ES-I3 (cell line): ENCODE results near the gene CCL2.
"Not testable (repeated sequence)": the region's sequence is repeated elsewhere in the genome, so short reads cannot be mapped to it uniquely, and the experiment has no call there.

Experiments
- H3K36me3 ChIP-seq: 2 replicates; pipeline ENCODE4 v1.6.1; 2013; ENCODE audit warnings: mild to moderate bottlenecking, low read length, control low read depth, moderate library complexity; ENCODE audit not compliant: insufficient read depth
- H3K4me1 ChIP-seq: 2 replicates; pipeline ENCODE4 v1.6.1; 2013; ENCODE audit warnings: mild to moderate bottlenecking, control low read depth, low read length; ENCODE audit not compliant: insufficient read depth
- H3K9ac ChIP-seq: 2 replicates; pipeline ENCODE4 v1.6.1; 2013; ENCODE audit warnings: low read depth, mild to moderate bottlenecking, low read length, moderate library complexity
- H3K9me3 ChIP-seq: 2 replicates; pipeline ENCODE4 v1.6.1; 2013; ENCODE audit warnings: mild to moderate bottlenecking, low read length, moderate library complexity; ENCODE audit not compliant: control insufficient read depth, insufficient read depth

Gene CCL2

DNA sequence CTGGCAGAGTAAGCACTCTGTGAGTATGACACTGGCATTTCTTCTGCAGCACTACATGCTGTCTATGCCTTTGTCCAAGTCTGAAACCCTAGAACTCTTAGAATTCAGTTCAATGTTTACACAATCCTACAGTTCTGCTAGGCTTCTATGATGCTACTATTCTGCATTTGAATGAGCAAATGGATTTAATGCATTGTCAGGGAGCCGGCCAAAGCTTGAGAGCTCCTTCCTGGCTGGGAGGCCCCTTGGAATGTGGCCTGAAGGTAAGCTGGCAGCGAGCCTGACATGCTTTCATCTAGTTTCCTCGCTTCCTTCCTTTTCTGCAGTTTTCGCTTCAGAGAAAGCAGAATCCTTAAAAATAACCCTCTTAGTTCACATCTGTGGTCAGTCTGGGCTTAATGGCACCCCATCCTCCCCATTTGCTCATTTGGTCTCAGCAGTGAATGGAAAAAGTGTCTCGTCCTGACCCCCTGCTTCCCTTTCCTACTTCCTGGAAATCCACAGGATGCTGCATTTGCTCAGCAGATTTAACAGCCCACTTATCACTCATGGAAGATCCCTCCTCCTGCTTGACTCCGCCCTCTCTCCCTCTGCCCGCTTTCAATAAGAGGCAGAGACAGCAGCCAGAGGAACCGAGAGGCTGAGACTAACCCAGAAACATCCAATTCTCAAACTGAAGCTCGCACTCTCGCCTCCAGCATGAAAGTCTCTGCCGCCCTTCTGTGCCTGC is at the start of gene CCL2:
Gene CCL2, plus strand, starts transcription at position 635 of the 730 bp plus-strand sequence. Its CDS starts 65 bp downstream, at position 700.
- H3K36me3 ChIP-seq = no peaks in the 10 kb centered on the region
- H3K9ac ChIP-seq = peak within 1 kb of the TSS; percentile 44
- no peaks in the 10 kb centered on the region for H3K9me3 ChIP-seq
- peaks cover 18% of the 10 kb centered on the region for H3K4me1 ChIP-seq

DNA sequence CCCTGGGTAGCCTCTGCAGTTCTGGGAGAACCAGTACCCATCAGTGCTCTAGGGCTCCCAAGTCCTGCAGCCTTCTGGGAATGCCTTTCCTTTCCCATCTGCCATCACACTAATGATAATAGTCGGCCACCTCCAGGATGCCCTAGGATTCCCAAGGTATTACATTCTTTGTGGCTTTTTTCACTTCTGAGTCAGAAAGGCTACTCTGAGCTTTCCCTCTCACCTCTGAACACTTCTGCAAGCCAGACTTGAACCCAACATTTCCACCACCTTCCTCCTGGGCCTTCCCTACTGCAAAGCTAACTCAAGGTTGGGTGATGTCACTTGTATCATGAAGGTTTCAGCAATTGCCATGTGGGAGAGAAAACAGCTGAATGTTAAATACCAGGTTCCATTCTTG is 49.7 kb upstream of the CCL2 start:
- Histone ChIP-seq H3K4me1 (no peaks in the 10 kb centered on the region), H3K9me3 (no peaks in the 10 kb centered on the region), H3K36me3 (no peaks in the 10 kb centered on the region), H3K9ac (no peak overlapping the region)

DNA sequence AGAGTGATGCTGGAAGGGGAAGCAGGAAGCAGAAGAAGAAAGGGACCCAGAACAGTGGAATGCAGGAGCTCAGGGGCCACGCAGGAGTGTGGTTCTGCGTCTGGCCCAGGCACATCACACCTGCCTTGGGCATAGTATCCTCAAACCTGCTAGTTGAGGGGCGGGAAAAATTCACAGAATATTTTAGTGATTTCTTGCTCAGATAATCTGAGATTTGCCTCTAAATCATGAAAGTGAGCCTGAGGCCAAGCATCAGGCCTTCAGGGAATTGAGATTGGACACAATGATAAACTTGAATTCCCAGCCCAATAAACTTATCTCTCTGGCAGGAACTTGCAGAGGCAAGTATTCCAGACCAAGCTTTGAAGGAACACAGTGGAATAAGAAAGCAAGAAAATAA is 48.5 kb upstream of the CCL2 start:
- no peaks in the 10 kb centered on the region for H3K36me3 ChIP-seq
- no peak overlapping the region for H3K9ac ChIP-seq
- no peaks in the 10 kb centered on the region for H3K4me1 ChIP-seq
- no peaks in the 10 kb centered on the region for H3K9me3 ChIP-seq

DNA sequence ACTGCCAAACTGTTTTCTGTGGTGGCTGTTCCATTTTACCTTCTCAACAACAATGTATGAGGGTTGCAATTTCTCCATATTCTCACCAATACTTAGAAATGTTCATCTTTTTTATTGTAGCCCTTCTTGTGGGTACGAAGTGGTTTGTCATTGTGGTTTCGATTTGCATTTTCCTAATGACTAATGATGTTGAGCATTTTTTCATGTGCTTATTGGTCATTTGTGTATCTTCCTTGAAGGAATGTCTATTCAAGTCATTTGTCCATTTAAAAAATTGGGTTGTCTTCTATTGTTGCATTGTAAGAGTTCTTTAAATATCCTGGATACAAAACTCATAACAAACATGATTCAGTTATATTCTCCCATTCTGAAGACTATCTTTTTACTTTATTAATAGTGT is 47.5 kb upstream of the CCL2 start:
- Histone ChIP-seq H3K36me3 (no peaks in the 10 kb centered on the region), H3K9ac (no peak overlapping the region), H3K9me3 (no peaks in the 10 kb centered on the region), H3K4me1 (no peaks in the 10 kb centered on the region)

DNA sequence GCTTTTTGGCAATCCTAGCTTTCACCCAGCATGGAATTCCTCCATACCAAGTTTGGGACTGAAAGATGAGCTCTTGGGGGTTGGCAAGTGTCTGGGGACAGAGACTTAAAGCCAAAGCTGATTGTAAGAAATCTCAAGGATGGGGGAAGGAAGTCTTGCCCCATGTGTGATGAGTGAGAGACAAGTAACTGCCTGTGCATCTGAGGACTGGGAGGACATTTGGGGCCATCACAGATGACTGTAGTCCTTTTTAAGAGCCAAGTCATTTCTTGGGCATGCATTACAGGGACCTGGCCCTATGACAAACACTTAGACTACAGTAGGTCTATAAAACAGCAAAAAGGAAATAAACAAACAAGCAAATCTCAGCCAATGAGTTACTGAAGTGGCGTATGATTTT is 36.3 kb upstream of the CCL2 start:
- no peaks in the 10 kb centered on the region for H3K36me3 ChIP-seq
- no peaks in the 10 kb centered on the region for H3K4me1 ChIP-seq
- H3K9ac ChIP-seq = no peak overlapping the region
- H3K9me3 ChIP-seq = no peaks in the 10 kb centered on the region

DNA sequence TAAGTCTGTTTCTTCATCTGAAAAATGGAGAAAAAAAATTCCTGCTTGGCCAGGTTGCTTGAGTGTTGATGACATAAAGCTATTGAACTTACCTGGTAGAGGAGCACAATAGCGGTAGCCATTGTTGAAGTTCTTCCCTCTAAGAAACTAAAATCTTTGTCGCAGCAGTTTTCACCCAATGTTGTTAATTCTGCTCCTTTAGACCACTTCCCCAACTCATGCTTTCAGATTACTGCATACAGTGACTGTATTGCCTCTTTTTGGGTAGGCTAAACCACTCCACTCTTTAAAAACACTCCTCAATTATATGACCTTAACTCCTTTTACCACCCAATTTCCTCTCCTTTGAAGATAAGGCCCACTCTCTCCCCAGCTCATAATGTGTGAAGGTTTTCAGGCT is 35.7 kb upstream of the CCL2 start:
- H3K9ac ChIP-seq = no peak overlapping the region
- no peaks in the 10 kb centered on the region for H3K9me3 ChIP-seq
- H3K36me3 ChIP-seq = no peaks in the 10 kb centered on the region
- H3K4me1 ChIP-seq = no peaks in the 10 kb centered on the region

DNA sequence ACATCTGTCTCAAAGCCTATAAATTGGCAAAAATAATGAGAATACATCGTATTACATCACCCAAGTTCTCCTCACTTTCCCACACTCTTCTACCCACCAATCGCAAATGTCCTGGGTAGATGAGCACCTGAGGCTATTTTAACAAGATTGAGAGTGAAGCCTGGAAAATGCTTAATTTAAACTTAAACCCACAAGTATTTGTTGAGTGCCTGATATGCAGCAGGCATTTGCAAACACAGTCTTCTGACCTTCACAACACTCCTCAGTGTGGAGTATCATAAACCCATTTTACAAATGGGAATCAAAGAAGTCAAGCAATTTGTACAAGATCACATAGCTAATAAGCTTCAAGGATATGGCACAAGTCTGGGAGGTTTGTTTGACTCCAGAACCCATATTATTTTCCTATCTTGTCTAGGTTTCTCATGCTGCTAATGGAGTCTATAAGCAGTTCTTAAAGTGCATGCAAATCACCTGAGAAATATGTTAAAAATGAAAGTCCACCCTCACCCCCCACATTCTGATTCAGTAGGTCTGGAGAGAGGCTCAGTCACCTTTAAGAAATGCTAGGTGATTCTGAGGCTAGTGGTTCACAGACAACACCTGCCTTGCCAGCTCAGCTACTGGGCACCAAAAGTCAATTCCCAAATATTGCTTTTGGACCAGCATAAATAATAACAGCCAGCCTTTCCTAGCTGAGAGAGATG is 34.9 kb upstream of the CCL2 start:
- Histone ChIP-seq H3K9ac (no peak overlapping the region), H3K36me3 (no peaks in the 10 kb centered on the region), H3K9me3 (no peaks in the 10 kb centered on the region), H3K4me1 (no peaks in the 10 kb centered on the region)

DNA sequence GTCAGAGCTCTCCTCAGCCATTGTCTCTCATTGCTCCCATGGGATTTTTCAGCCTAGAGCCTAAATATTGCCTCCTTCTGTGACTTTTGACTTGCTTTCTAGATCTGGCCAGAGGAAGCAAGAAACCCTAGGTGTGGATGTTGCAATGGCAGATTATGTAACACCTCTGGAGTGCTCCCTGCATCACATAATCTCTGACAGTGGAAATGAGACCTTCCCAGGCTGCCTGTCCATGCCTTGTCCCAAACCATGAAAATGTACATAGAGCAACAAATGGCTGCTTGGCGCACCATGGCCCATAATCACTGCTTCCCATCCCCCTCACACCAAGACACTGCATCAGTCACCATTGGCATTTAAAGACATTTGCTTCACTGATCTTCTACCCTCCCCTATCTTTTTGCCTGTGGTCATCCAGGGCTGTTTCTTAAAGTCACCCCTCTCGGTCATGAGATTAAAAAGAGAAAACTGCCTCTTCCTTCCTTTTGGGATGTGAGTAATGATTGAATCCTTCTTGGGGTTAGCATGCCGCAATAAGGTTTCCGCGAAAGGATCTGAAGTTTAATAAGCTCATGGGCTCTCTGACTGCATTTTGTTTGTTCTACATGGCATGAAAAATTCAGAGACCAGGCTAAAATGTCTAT is 34.2 kb upstream of the CCL2 start:
- Histone ChIP-seq H3K36me3 (no peaks in the 10 kb centered on the region), H3K9ac (no peak overlapping the region)

DNA sequence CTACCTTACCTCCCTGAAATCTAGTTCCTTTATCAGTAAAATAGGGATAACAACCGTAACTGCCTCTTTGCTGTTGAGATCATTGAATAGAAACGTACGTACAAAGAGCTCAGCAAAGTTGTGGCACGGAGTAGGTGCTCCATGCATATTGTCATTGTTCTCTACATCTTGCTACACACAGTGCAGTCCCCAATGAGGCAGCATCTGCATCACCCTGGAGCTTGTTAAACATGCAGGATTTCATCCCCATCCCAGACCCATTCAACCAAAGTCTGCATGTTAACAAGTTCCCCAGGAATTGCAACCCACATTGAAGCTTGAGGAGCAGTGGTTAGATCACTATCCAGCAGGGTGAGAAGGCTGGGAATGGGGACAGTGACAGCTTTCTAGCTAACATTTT is 33.7 kb upstream of the CCL2 start:
- no peak overlapping the region for H3K9ac ChIP-seq
- H3K36me3 ChIP-seq = no peaks in the 10 kb centered on the region
- no peaks in the 10 kb centered on the region for H3K4me1 ChIP-seq
- no peaks in the 10 kb centered on the region for H3K9me3 ChIP-seq

More for the DNA sequence above, 34.2 kb upstream of the CCL2 start:
- no peaks in the 10 kb centered on the region for H3K4me1 ChIP-seq
- H3K9me3 ChIP-seq = no peaks in the 10 kb centered on the region

DNA sequence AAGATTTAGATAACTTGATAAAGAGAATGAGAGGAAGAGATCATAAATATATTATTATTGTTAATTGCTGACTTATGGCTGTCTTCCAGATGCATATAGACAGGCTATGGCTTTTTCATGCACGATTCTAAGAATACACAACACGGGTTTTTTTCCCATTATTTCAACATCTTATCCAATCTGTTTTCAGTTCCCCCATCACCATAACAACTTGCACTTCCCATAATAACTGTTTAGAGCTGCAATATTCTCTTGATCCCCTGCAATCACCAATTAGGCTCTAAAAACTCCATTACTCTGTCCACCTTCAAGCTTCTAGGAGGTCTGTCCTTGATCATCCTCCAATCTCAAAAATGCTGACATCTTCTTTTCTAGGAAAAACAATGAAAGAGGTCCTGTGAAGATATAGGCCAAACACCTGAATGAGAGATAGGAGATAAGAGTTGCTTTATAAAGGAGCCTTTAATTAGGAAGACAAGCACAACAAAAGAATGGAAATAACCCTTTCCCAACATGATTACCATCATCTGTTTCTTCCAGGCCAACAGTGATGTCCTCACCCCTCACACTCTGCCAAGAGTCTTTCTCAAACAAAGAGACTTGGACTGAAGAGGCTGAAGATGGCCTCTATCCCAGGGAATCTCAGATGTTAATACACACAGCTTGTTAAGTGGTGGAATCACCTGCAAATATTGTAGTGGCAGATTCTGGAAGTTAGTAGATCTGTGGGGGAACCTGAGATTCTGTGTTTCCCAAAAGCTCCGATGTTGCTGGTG is 32.2 kb upstream of the CCL2 start:
- Histone ChIP-seq H3K9ac (no peak overlapping the region), H3K4me1 (no peaks in the 10 kb centered on the region), H3K9me3 (no peaks in the 10 kb centered on the region), H3K36me3 (no peaks in the 10 kb centered on the region)

DNA sequence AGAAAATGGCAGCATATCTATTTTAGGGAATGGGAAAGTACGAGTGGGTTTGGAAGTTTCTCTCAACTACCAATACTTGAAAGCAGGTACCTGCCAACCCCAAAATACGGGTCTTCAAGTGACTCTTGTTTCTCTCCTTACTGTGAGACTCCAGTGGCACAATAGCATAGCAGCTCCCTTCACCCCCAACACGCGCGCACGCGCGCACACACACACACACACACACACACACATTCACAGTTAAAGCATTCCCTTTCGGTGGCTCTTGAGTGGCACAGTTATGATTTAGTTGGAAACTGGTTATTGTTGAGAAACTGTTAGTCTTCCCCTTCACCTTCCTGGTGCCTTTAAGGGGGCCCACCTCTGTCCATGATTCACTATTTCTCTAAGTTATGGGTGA is 30.0 kb upstream of the CCL2 start:
- Histone ChIP-seq H3K9ac (no peak overlapping the region), H3K9me3 (no peaks in the 10 kb centered on the region), H3K36me3 (no peaks in the 10 kb centered on the region), H3K4me1 (no peaks in the 10 kb centered on the region)

DNA sequence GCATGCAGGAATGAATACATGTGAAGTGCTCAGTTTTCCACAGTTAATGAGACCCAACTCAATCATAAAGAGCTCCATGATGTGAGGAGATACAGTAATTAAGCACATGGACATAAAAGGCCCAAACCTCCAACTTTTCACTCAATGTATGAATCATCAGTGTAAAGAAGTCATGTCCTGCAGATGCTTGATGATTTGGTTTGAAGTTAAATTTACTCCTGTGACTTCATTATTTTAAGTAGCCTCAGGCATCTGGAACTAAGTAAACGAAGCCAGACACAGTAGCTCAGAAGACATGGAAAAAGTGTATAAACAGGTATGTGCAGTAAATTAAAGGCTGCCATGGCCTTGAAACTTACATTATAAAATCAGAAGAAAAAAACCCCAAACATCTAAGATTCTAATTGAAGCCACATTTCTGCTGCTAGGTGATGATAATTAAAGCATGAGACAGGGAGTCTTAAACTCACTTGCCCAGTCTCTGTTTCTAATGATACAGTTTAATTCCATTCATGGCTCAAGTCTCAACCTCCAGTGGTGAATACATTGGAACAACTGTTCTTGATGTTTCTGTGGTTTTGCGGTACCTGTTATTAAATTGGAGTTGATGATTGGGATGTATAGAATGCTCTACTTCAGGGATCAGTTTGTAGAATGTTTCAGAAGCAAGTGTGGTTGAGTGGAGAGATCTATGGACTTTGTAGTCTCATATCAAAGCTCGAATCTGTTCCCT is 28.9 kb upstream of the CCL2 start:
- H3K9ac ChIP-seq = no peak overlapping the region
- H3K9me3 ChIP-seq = no peaks in the 10 kb centered on the region; the same call in 1 of the 2 replicates
- no peaks in the 10 kb centered on the region for H3K36me3 ChIP-seq
- H3K4me1 ChIP-seq = no peaks in the 10 kb centered on the region

DNA sequence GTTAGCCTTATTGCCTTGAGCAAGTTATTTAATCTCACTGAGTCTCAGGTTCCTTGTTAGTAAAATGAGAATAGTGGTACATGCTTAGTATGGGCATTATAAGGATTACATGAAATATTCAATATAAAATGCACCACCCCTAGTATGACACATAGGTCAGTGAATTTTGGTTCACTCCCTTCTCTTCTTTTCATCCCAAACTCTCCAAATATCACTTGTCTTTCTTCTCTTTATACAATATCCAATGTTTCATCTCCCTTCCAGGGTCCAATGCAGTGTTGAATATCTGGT is 28.4 kb upstream of the CCL2 start:
- Histone ChIP-seq H3K9ac (no peak overlapping the region), H3K9me3 (no peaks in the 10 kb centered on the region; the same call in 1 of the 2 replicates), H3K4me1 (no peaks in the 10 kb centered on the region), H3K36me3 (no peaks in the 10 kb centered on the region)

DNA sequence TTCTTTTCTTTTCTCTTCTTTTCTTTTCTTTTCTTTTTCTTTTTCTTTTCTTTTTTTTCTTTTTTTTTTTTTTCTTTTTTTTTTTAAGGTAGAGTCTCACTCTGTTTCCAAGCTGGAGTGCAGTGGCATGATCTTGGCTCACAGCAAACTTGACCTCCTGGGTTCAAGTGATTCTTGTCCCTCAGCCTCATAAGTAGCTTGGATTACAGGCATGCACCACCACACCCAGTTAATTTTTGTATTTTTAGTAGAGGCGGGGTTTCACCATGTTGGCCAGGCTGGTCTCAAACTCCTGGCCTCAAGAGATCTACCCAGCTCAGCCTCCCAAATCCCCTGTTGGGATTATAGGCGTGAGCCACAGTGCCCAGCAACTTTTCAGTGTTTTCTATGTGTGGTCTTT is 27.8 kb upstream of the CCL2 start:
- H3K9me3 ChIP-seq, H3K36me3 ChIP-seq, H3K4me1 ChIP-seq, H3K9ac ChIP-seq: not testable (repeated sequence)
